OCI-LY1 (cell line): ENCODE measurements around the gene IQSEC3.

Source experiments
- H2AFZ ChIP-seq: fragments of 200-600 bp; sonication (generic), shearing (Covaris generic); 2 replicates; pipeline ENCODE4 v1.6.0; 2014; ENCODE audit warnings: antibody characterized with exemption, mild to moderate bottlenecking, low read length
- H3F3A ChIP-seq: fragments of 200-600 bp; sonication (generic), shearing (Covaris generic); 2 replicates; pipeline ENCODE4 v1.6.0; 2014; ENCODE audit warnings: mild to moderate bottlenecking, antibody characterized with exemption, low read length, moderate library complexity; ENCODE audit not compliant: insufficient read depth
- H3K27ac ChIP-seq: fragments of 200-600 bp; sonication (generic); 2 replicates; pipeline ENCODE4 v1.5.1; 2014; ENCODE audit warnings: low read length, mixed run types, mild to moderate bottlenecking, low read depth; ENCODE audit not compliant: poor library complexity, severe bottlenecking
- H3K27me3 ChIP-seq: fragments of 200-600 bp; sonication (generic); 2 replicates; pipeline ENCODE4 v1.6.0; 2014; ENCODE audit warnings: antibody characterized with exemption, mild to moderate bottlenecking, low read length, moderate library complexity; ENCODE audit not compliant: insufficient read depth
- H3K36me3 ChIP-seq: fragments of 200-600 bp; sonication (generic); 2 replicates; pipeline ENCODE4 v1.6.1; 2014; ENCODE audit warnings: mild to moderate bottlenecking, antibody characterized with exemption, low read length, moderate library complexity, mixed read lengths; ENCODE audit not compliant: insufficient read depth
- H3K4me1 ChIP-seq: fragments of 200-600 bp; sonication (generic); 2 replicates; pipeline ENCODE4 v1.5.1; 2014; ENCODE audit warnings: mild to moderate bottlenecking, low read length, moderate library complexity; ENCODE audit not compliant: insufficient read depth, severe bottlenecking
- H3K4me2 ChIP-seq: fragments of 200-600 bp; sonication (generic), shearing (Covaris generic); 2 replicates; pipeline ENCODE4 v1.6.1; 2014; ENCODE audit warnings: low read length
- H3K4me3 ChIP-seq: fragments of 200-600 bp; sonication (generic); 2 replicates; pipeline ENCODE4 v1.5.1; 2014; ENCODE audit warnings: low read length, low read depth, mild to moderate bottlenecking, mixed read lengths; ENCODE audit not compliant: poor library complexity, severe bottlenecking
- H3K79me2 ChIP-seq: fragments of 200-600 bp; shearing (Covaris generic); 2 replicates; pipeline ENCODE4 v1.6.1; 2016; ENCODE audit warnings: mixed run types, low read length, mixed read lengths; ENCODE audit not compliant: insufficient read depth
- H3K9ac ChIP-seq: fragments of 200-600 bp; sonication (generic), shearing (Covaris generic); 2 replicates; pipeline ENCODE4 v1.6.1; 2014; ENCODE audit warnings: mild to moderate bottlenecking, low read length, mixed read lengths
- H3K9me2 ChIP-seq: fragments of 200-600 bp; sonication (generic), shearing (Covaris generic); 2 replicates; pipeline ENCODE4 v1.6.1; 2014; ENCODE audit warnings: low read depth, mild to moderate bottlenecking, low read length, mixed read lengths
- H3K9me3 ChIP-seq: fragments of 200-600 bp; shearing (Covaris generic); 2 replicates; pipeline ENCODE4 v1.6.1; 2014; ENCODE audit warnings: low read length, mixed read lengths
- H4K20me1 ChIP-seq: fragments of 200-600 bp; sonication (generic), shearing (Covaris generic); 2 replicates; pipeline ENCODE4 v1.6.0; 2016; ENCODE audit warnings: mild to moderate bottlenecking, low read length; ENCODE audit not compliant: insufficient read depth
- CTCF ChIP-seq: fragments of 200-600 bp; sonication (generic), shearing (Covaris generic); IDR thresholded peaks from 2 replicates; pipeline ENCODE4 v1.5.1; 2017; ENCODE audit warnings: mild to moderate bottlenecking, antibody characterized with exemption, low read length, moderate library complexity, mixed read lengths
- EZH2 ChIP-seq: fragments of 200-600 bp; sonication (generic), shearing (Covaris generic); IDR thresholded peaks from 2 replicates; pipeline ENCODE4 v1.8.0; 2017; ENCODE audit warnings: borderline replicate concordance, mixed run types, mild to moderate bottlenecking, antibody characterized with exemption, low read length, moderate library complexity, mixed read lengths

Gene IQSEC3

DNA sequence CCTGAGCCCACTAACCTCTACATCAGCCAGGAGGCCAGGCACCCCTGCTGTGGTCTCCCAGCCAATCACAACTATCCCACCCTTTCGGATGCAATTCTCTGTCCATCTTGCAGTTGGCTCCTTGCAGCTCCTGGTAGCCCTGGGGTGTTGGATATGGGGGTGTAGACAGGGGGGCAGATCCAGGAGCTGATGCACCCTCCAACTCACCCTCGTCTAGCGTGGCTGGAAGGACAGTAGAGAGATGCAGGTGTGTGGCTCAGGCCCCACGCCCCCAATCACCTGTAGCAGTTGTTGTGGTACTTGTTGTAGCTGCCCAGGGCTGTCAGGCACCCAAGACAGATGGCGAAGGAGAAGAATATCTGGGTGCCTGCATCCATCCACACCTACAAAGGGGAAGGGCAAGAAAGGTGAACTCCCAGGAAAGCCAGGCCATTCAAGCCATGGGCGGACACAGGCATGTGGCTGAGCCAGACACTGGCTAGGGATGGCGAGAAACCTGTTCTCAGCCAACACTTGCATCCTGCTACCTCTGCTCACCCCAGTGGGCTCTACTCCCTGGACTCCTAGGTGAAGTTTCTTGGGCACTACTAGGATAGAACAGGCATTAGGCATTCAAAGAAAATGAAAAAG, 160.8 kb downstream of the IQSEC3 start:
- Histone ChIP-seq H3K4me3 (no peak overlapping the region), H4K20me1 (no peaks in the 10 kb centered on the region), H2AFZ (no peak overlapping the region), H3K27ac (no peak overlapping the region), H3K9me2 (no peaks in the 10 kb centered on the region), H3K79me2 (no peaks in the 10 kb centered on the region), H3K4me1 (no peaks in the 10 kb centered on the region), H3K36me3 (no peaks in the 10 kb centered on the region), H3K9ac (no peak overlapping the region), H3K4me2 (no peak overlapping the region), H3F3A (no peaks in the 10 kb centered on the region), H3K27me3 (no peaks in the 10 kb centered on the region; the same call in 1 of the 2 replicates), H3K9me3 (no peaks in the 10 kb centered on the region)
- no peak for TF ChIP-seq CTCF
- TF ChIP-seq EZH2, result no peak
